GM23248 (cell line): ENCODE measurements around the gene TAS2R41. TPM values are rescaled to one million over a fixed set of nuclear protein-coding genes. Genes with fewer than 3 reads are reported as not detected.
"Not testable (repeated sequence)": the region's sequence is repeated elsewhere in the genome, so short reads cannot be mapped to it uniquely, and the experiment has no call there.

Source experiments
- DNase-seq: peaks from one replicate; pipeline ENCODE4 v3.0.0-alpha.2; 2015
- H2AFZ ChIP-seq: fragments of 200-600 bp; sonication (generic); 2 replicates; pipeline ENCODE4 v1.6.1; 2016; ENCODE audit warnings: antibody characterized with exemption
- H3F3A ChIP-seq: fragments of 200-600 bp; sonication (generic); 2 replicates; pipeline ENCODE4 v1.6.1; 2016; ENCODE audit warnings: mild to moderate bottlenecking, antibody characterized with exemption, mixed run types; ENCODE audit not compliant: insufficient read depth
- H3K27ac ChIP-seq: fragments of 200-600 bp; sonication (generic); 2 replicates; pipeline ENCODE4 v1.5.1; 2016; ENCODE audit warnings: mild to moderate bottlenecking
- H3K27me3 ChIP-seq: fragments of 200-600 bp; sonication (generic); replicated peaks from 2 replicates; pipeline ENCODE4 v1.6.1; 2016; ENCODE audit warnings: mild to moderate bottlenecking; ENCODE audit not compliant: insufficient read depth
- H3K36me3 ChIP-seq: fragments of 200-600 bp; sonication (generic); 2 replicates; pipeline ENCODE4 v1.6.1; 2016; ENCODE audit warnings: low read depth, mild to moderate bottlenecking
- H3K4me1 ChIP-seq: fragments of 200-600 bp; sonication (generic); 2 replicates; pipeline ENCODE4 v1.6.1; 2016; ENCODE audit warnings: mild to moderate bottlenecking; ENCODE audit not compliant: insufficient read depth
- H3K4me2 ChIP-seq: fragments of 200-600 bp; sonication (generic); one replicate; pipeline ENCODE4 v1.6.1; 2016; ENCODE audit warnings: mild to moderate bottlenecking; ENCODE audit not compliant: unreplicated experiment
- H3K4me3 ChIP-seq: fragments of 200-600 bp; sonication (generic); 2 replicates; pipeline ENCODE4 v1.5.1; 2016; ENCODE audit warnings: mild to moderate bottlenecking
- H3K79me2 ChIP-seq: fragments of 200-600 bp; sonication (generic); 2 replicates; pipeline ENCODE4 v1.6.1; 2016; ENCODE audit warnings: mild to moderate bottlenecking; ENCODE audit not compliant: insufficient read depth
- H3K9ac ChIP-seq: fragments of 200-600 bp; sonication (generic); 2 replicates; pipeline ENCODE4 v1.6.1; 2016; ENCODE audit warnings: mild to moderate bottlenecking
- H3K9me2 ChIP-seq: fragments of 200-600 bp; sonication (generic); 2 replicates; pipeline ENCODE4 v1.6.1; 2016; ENCODE audit warnings: mixed run types, mild to moderate bottlenecking, moderate library complexity; ENCODE audit not compliant: insufficient read depth
- H3K9me3 ChIP-seq: fragments of 200-600 bp; sonication (generic); one replicate; pipeline ENCODE4 v1.6.1; 2017; ENCODE audit warnings: low read depth
- H4K20me1 ChIP-seq: fragments of 200-600 bp; sonication (generic); 2 replicates; pipeline ENCODE4 v1.6.0; 2016; ENCODE audit not compliant: insufficient read depth
- EZH2 ChIP-seq: fragments of 200-600 bp; sonication (generic); IDR thresholded peaks from 2 replicates; pipeline ENCODE4 v1.6.1; 2018; ENCODE audit warnings: antibody characterized with exemption, mild to moderate bottlenecking; ENCODE audit not compliant: insufficient read depth, poor library complexity, severe bottlenecking
- EZH2phosphoT487 ChIP-seq: fragments of 200-600 bp; sonication (generic); IDR thresholded peaks from 2 replicates; pipeline ENCODE4 v1.6.1; 2018; ENCODE audit warnings: antibody characterized with exemption, moderate library complexity, mild to moderate bottlenecking, low read depth; ENCODE audit not compliant: insufficient read depth
- WGBS, 2 experiments: methylation state at CpG; one replicate each; pipeline ENCODE4 v1.1.6; 2015 to 2017; ENCODE audit warnings: low lambda C conversion rate in 2 of 2, low coverage in 1 of 2; ENCODE audit errors: missing lambda C conversion rate in 2 of 2; 5-methylcytosine and 5-hydroxymethylcytosine counted together
- in situ Hi-C: fragments of 300-500 bp; cut with MboI; formaldehyde crosslinking; loops from 2 replicates; pipeline ENCODE4 v1.15.0; 2020
- polyA plus RNA-seq: library from polyadenylated mRNA; unstranded; fragments of >200 nt; fragmentation: Nextera tagmentation; extraction: Ambion mirVana; gene quantifications from 2 replicates; pipeline ENCODE4 v1.2.1, GENCODE V29; 2016
- total RNA-seq: library from RNA; depleted of rRNA; stranded (reverse); fragments of >200 nt; shearing (Covaris generic); gene quantifications from 2 replicates; pipeline ENCODE4 v1.2.3, GENCODE V29; 2014

The TAS2R41 gene
- total and polyA plus RNA-seq, 2 experiments from 2014 or later = not detected

- no peak overlapping the region for H3K27ac ChIP-seq
- peaks cover 23% of the 10 kb centered on the region for H3K4me1 ChIP-seq
- H3K9ac ChIP-seq = no peak overlapping the region
- no peak overlapping the region for H3K4me2 ChIP-seq
- H3K4me3 ChIP-seq = no peak overlapping the region
- H3K27me3 ChIP-seq = no peaks in the 10 kb centered on the region
- in situ Hi-C loops = loop anchor here (25.0 kb wide), 1 partner anchor 918 kb away; no protein-coding TSS in a partner anchor
- no peaks in the 10 kb centered on the region for H3K36me3 ChIP-seq
- peaks cover under 1% of the 10 kb centered on the region for H3K9me3 ChIP-seq
- no peaks in the 10 kb centered on the region for H3K79me2 ChIP-seq
- no peak for DNase-seq
- TF ChIP-seq EZH2 (no peak), EZH2phosphoT487 (no peak)
- no peaks in the 10 kb centered on the region for H4K20me1 ChIP-seq
- peaks cover 9% of the 10 kb centered on the region; the same call in 1 of the 2 replicates for H3F3A ChIP-seq
- H2AFZ ChIP-seq = no peak overlapping the region
- H3K9me2 ChIP-seq = no peaks in the 10 kb centered on the region
Measured at GRCh38 chr7:143480501-143480900, 2.8 kb downstream of the TAS2R41 start.

GRCh38 chr7:143484119-143484518 lies 6.4 kb downstream of the TAS2R41 start:
- Histone ChIP-seq H4K20me1 (no peaks in the 10 kb centered on the region), H3K27me3 (no peaks in the 10 kb centered on the region), H3K4me2 (no peak overlapping the region), H3K9me3 (no peaks in the 10 kb centered on the region), H3K9ac (no peak overlapping the region), H3K4me1 (peaks cover 38% of the 10 kb centered on the region), H3K36me3 (no peaks in the 10 kb centered on the region), H2AFZ (peak overlapping the region; percentile 61), H3K4me3 (no peak overlapping the region), H3K27ac (no peak overlapping the region), H3F3A (peaks cover 3% of the 10 kb centered on the region; the same call in 1 of the 2 replicates), H3K9me2 (no peaks in the 10 kb centered on the region), H3K79me2 (no peaks in the 10 kb centered on the region)
- no peak for TF ChIP-seq EZH2phosphoT487
- no peak for TF ChIP-seq EZH2
- WGBS, 2 experiments = 47 to 50% methylated on average over 3 of the region's 3 CpGs
- no peak for DNase-seq
- in situ Hi-C loops = loop anchor here (25.0 kb wide), 1 partner anchor 922 kb away; no protein-coding TSS in a partner anchor

GRCh38 chr7:143485094-143485493 lies 7.4 kb downstream of the TAS2R41 start:
- no peaks in the 10 kb centered on the region for H3K27me3 ChIP-seq
- no peak overlapping the region for H2AFZ ChIP-seq
- H3K4me3 ChIP-seq = no peak overlapping the region
- no peaks in the 10 kb centered on the region for H3K79me2 ChIP-seq
- no peak for DNase-seq
- H3K9me3 ChIP-seq = no peaks in the 10 kb centered on the region
- H3K9ac ChIP-seq = no peak overlapping the region
- H3K4me2 ChIP-seq = no peak overlapping the region
- in situ Hi-C loops = loop anchor here (25.0 kb wide), 1 partner anchor 923 kb away; no protein-coding TSS in a partner anchor
- TF ChIP-seq EZH2phosphoT487 (no peak), EZH2 (no peak)
- no peaks in the 10 kb centered on the region for H3K36me3 ChIP-seq
- peaks cover 29% of the 10 kb centered on the region for H3K4me1 ChIP-seq
- H3K27ac ChIP-seq = peak overlapping the region; percentile 41
- no peaks in the 10 kb centered on the region for H3F3A ChIP-seq
- H3K9me2 ChIP-seq = no peaks in the 10 kb centered on the region
- no peaks in the 10 kb centered on the region for H4K20me1 ChIP-seq

- Histone ChIP-seq H3K36me3 (no peaks in the 10 kb centered on the region), H3K9ac (no peak overlapping the region), H3K4me3 (no peak overlapping the region), H3K27me3 (no peaks in the 10 kb centered on the region), H3K9me2 (no peaks in the 10 kb centered on the region), H4K20me1 (no peaks in the 10 kb centered on the region), H3F3A (no peaks in the 10 kb centered on the region), H3K4me2 (no peak overlapping the region), H3K9me3 (no peaks in the 10 kb centered on the region), H3K4me1 (peaks cover 29% of the 10 kb centered on the region), H2AFZ (no peak overlapping the region), H3K27ac (peak overlapping the region; percentile 41), H3K79me2 (no peaks in the 10 kb centered on the region)
- 38 to 48% methylated on average over 6 of the region's 6 CpGs for WGBS, 2 experiments
- TF ChIP-seq EZH2phosphoT487 (no peak), EZH2 (no peak)
- in situ Hi-C loops = loop anchor here (25.0 kb wide), 1 partner anchor 923 kb away; no protein-coding TSS in a partner anchor
- DNase-seq = peak; percentile 70
Measured at GRCh38 chr7:143485500-143485899, 7.8 kb downstream of the TAS2R41 start.

- not testable (repeated sequence) for H3K9me2 ChIP-seq, H3K36me3 ChIP-seq, H4K20me1 ChIP-seq, H2AFZ ChIP-seq, H3K4me3 ChIP-seq, DNase-seq, H3K27me3 ChIP-seq, H3K4me2 ChIP-seq, H3K9ac ChIP-seq, H3K79me2 ChIP-seq, H3F3A ChIP-seq, H3K9me3 ChIP-seq, H3K27ac ChIP-seq
- in situ Hi-C loops = loop anchor here (25.0 kb wide), 1 partner anchor 924 kb away; no protein-coding TSS in a partner anchor
- peaks cover 29% of the 10 kb centered on the region for H3K4me1 ChIP-seq
- 95 to 98% methylated on average over 3 of the region's 3 CpGs for WGBS, 2 experiments
Measured at GRCh38 chr7:143486266-143486665, 8.6 kb downstream of the TAS2R41 start.
